Stimulated activated CD8-positive, alpha-beta memory T cell treated with anti-CD3 and anti-CD28 coated beads, Interleukin-4, amount 100 ng/mL, for 1 hour (primary cell): ENCODE measurements around the gene MORN3.
"Not testable (repeated sequence)": the region's sequence is repeated elsewhere in the genome, so short reads cannot be mapped to it uniquely, and the experiment has no call there.

Experiments
- DNase-seq, 2 donors: peaks; one replicate each; pipeline ENCODE4 v3.0.0-alpha.2; 2020; ENCODE audit warnings: low read depth in 2 of 2, low spot score in 1 of 2

MORN3 gene

GRCh38 chr12:121648458-121649028, 20.9 kb downstream of the MORN3 start:
- DNase-seq: no peak

- DNase-seq: no peak
These were observed 28.2 kb downstream of the MORN3 start for GRCh38 chr12:121641343-121641630.

DNA sequence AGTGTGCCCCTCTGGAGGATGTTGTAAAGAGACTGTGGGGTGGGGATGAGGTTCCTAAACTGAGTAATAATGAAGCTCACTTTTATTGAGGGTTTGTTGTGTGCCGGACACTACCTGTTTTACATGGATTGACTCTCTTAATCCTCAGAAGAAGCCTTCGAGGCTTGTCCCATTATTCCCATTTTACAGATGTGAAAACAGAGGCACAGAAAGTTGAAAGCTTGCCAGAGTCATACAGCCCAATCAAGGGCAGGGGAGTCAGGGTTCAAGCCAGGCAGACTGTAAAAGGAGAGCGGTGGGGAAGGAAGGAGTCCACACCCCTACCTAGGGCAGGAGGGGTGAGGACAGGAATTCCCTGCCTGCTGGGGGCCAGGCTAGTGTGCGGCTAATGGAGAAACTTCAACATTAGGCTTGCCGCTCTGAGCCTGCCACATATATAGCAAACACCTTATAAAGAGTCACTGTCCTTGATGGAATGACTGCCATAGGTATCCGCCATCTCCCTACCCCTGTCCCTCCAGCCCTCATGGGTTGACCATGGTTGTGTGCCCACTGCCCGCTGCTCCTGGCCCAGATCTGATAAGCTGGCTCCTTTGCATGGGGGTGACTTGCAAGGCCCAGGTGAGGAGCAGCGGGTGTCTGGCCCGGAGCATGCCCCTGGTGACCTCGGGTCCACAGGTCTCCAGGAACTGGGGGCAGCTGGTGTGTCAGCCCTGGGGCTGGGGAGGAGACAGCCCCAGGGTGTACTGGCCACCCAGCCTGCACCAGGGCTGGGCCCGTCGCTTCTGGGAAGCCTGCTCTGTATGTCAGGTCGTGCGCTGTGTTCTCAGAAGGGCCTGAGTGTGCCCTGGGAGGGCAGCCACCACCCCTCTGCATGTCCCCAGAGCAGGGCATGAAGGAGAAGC, 30.9 kb downstream of the MORN3 start:
- no peak for DNase-seq

GRCh38 chr12:121637231-121637914, 32.1 kb downstream of the MORN3 start:
- no peak for DNase-seq

- DNase-seq: no peak
These were observed 34.6 kb downstream of the MORN3 start for GRCh38 chr12:121634836-121635235.

- not testable (repeated sequence) for DNase-seq
These were observed 35.6 kb downstream of the MORN3 start for GRCh38 chr12:121633833-121634196.

DNA sequence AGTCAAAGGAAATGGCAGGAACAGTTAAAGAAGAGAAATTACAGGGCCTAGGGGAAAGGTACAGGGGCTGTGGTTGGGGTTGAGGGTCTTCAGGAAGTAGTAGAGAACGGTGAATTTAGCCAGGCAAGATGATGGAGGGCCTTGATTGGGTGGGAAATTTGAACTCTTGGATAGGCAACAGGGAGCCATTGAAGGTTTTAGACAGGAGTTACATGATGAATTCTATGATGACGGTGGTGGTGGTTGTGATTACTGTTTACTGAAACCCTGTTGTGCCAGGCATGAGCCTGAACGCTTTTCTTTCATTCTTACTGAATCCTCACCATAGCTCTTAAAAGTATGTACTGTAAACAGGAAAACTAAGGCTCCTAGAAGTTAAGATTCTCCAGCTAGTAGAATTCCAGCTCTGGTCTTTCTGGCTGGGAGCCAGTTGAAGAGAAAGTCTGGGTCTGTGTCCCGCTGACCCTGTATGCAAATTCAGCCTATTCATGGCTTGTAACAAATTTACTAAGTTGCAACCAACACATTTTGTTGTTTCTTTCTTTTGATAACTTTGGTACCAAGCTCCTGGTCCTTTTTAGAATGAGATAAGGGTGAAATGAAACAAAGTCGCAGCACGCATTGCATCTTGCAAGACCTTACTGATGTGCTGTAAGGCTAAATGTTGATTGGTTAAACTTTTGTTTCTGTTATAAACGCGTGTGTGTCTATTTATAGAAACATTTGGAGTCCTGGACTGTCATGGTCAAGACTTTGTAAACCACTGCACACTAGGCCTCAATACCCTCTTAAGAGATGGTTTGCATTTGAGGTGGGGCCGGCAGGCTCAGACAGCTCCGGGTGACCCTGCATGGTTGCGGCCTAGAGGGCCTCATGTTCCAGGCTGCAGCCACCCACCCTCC, 37.1 kb downstream of the MORN3 start:
- no peak for DNase-seq

GRCh38 chr12:121630791-121631355, 38.6 kb downstream of the MORN3 start:
- DNase-seq: no peak

GRCh38 chr12:121628536-121628935, 40.9 kb downstream of the MORN3 start:
- DNase-seq: no peak

DNA sequence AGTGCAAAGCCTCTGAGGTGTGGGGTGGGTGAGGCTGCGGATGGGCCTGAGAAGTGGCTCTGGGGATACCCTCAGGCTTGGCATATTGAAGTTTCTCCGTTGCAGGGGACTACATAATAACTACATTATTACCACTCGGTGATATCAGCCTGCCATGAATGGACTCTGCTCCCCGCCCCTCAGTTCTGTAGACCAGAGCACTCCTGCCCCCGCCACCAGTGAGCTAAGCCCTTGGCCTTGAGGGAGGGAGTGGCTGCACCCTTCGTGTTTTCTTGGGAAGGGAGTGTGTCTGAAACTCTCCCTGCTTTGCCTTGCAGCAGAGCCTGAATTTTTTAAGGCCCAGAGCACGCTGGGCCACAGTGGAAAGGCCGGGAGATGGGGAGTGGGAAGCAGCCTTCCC, 41.4 kb downstream of the MORN3 start:
- no peak for DNase-seq

GRCh38 chr12:121626853-121627640, 42.4 kb downstream of the MORN3 start:
- peak; percentile 81 to 86 for DNase-seq

DNA sequence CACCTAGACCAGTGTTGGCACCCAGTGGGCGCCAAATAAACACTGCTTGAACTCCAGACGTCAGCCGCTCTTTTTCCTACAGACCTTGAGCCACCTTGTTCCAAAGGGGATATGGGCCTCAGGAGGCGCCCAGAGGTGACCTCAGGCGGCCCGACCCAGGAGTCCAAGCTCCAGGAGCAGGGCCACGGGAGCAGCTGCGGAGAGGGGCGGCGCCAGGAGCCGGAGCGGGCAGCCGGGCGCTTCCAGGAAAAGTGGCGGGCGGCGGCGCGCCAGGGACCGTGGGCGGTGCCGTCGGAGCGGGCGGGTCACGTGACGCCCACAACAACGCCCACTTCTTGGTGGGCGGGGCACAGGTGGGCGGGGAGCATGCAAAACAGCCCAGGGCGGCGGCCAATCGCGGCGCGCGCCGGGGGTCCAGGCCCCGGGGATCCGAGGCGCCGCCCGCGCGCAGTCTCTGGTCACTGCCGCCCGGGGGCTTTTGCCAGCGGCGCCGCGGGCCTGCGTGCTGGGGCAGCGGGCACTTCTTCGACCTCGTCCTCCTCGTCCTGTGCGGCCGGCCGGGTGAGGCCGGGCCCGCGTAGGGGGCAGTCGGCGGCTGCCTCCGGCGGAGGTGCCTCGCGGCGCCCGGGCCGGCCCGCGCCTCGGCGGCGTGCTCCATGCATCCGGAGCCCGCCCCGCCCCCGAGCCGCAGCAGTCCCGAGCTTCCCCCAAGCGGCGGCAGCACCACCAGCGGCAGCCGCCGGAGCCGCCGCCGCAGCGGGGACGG, 43.2 kb downstream of the MORN3 start, which contains the start of gene ORAI1:
TSS of gene ORAI1 (plus strand) at position 444 of the 766 bp plus-strand sequence.
- peak; percentile 92 to 93 for DNase-seq

- no peak for DNase-seq
These were observed 49.0 kb downstream of the MORN3 start for GRCh38 chr12:121620333-121620891.

GRCh38 chr12:121618659-121619233, 50.7 kb downstream of the MORN3 start:
- no peak for DNase-seq

GRCh38 chr12:121614872-121615467, 54.5 kb downstream of the MORN3 start:
- DNase-seq: no peak

- no peak for DNase-seq
These were observed 56.0 kb downstream of the MORN3 start for GRCh38 chr12:121613462-121613861.

DNA sequence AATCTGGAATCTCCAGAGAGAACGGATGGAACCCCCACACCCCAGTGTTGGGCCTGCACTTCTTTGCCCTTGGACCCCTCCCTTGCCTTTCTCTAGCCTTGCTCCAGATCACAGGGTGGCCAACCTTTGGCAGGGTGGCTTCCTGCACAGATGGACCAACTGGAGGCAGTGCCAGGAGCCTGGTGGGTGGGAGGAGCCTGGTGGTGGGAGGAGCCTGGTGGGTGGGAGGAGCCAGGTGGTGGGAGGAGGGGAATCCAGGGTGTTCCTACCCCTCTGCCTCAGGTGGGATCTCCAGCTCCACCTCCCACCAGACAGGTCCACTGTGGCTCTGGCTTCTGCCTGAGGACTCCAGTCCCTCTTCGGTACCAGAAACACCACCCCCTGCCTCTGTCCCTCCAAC, 58.1 kb downstream of the MORN3 start:
- DNase-seq: no peak
